ENCODE data around the gene CD151.

CD151 gene

DNA sequence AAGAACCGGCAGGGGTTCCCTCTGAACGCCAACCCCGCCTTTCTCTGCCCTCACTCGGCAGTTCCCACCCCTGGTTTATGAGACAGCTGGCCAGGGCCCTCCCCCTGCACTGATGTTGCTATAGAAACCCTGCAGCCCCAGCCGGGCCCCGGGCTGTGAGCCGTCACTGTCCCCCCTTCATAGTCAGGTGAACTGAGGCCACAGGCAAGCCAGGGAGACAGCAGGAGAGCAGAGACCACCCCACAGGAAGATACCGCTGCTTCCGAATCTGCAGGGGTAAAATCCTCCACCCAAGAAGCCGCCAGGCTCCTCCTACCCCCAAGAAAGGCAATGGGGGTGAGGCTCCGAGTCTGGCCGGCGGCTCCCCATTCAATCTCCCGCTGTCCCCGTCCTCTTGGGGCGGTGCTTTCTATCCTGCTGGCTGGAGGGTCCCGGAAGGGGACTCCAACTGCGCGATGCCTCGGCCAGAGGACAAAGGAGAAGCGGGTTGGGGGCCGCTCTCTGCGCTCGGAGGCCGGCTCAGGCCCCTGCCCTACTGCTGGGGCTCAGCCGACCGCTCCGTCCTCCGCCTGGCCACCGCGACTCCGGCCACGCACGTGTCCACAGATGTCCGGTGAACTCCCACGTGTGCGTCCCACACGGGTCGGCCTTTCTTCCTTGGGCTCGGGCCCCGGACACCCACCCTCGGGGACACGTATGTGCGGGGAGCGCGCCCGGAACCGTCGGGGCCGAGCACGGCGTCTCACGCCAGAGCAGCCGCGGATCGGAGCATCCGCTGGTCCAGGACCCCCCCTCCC is 35.3 kb upstream of the CD151 start:
- DNase-seq (ENCODE audit: low spot score) = peak; percentile 80

DNA sequence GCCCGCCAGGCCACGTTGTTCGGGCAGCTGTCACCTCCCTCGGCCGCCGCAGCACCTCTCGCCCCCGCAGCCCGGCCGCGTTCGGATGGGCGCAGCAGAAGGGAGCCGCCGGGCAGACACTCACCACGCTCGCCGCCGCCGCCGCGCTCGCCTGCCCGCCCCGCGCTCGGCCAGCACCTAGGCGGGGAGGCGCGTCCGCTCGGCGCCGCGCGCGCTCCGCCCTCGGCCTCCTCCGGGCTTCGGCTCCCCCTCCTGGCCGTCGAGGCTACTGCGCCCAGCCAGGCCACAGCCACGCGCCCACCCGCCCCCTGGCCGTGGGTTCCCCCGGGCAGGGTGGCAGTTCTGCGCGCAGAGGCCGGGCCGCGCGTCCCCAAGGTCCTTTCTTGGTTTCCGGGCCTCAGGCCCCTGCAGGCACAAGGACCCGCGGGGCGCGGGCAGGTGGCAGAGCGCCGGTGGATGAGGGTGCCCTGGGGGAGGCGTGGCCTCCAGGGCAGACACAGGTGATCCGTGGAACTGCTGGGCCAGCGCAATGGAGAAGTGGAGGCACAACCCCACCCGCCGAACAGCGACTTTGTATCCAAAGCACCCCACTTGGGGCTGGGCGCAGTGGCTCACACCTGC is 34.5 kb upstream of the CD151 start, which contains the start of gene SLC25A22:
SLC25A22 (minus strand) TSS at position 189 of the 621 bp plus-strand sequence. CDS start 3,275 bp downstream, outside the sequence.
- DNase-seq (ENCODE audit: low spot score) = peak; percentile 93

DNA sequence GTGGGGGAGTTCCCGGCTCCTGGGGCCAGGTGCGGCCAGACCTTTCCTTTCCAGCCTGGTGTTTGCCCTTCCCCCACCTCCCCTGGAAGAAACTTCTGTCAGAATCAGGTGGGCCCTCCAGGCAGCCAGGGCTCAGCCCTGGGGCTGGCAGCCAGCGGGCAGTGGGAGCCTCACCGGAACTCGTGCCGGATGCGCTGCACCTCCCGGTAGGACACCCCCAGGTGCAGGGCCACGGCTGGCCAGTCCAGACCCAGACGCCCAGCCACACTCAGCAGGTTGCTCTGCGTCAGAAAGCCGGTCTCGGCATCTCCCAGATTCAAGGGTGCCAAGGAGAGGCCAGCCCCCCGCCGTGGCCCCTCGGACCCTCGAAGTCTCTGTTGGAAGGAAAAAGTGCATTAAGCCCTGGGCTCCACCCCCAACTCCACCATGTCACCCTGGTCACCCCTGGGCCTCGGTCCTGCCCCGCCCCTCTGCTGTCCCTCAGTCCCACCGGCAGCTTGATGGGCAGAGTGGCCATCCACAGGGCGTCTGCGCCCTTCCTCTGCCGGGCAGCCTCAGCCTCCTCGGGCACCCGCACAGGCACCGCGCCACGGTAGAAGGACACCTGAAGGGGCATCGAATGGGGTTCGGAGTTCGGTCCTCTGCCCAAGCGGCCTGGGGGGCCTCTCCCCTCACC is 33.0 kb upstream of the CD151 start:
- no peak for DNase-seq (ENCODE audit: low spot score)

DNA sequence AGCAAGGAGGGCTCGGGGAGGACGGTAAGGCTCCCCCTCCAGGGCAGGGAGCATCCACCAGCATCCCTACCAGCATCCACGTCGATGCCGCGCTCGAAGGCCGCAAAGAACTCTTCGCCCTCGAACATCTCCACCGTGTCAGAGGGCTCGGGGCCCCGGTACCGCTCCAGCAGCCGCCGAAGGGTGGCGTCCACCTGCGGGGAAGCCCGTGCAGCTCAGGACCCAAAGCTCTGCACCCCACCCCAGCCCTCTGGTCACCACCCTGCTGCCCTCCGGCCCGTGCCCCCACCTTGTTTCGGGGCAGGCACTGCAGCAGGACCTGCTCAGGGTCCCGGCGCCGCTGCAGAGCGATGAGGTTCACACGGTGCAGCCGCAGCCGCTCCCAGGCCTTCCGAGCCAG is 32.3 kb upstream of the CD151 start:
- no peak for DNase-seq (ENCODE audit: low spot score)

DNA sequence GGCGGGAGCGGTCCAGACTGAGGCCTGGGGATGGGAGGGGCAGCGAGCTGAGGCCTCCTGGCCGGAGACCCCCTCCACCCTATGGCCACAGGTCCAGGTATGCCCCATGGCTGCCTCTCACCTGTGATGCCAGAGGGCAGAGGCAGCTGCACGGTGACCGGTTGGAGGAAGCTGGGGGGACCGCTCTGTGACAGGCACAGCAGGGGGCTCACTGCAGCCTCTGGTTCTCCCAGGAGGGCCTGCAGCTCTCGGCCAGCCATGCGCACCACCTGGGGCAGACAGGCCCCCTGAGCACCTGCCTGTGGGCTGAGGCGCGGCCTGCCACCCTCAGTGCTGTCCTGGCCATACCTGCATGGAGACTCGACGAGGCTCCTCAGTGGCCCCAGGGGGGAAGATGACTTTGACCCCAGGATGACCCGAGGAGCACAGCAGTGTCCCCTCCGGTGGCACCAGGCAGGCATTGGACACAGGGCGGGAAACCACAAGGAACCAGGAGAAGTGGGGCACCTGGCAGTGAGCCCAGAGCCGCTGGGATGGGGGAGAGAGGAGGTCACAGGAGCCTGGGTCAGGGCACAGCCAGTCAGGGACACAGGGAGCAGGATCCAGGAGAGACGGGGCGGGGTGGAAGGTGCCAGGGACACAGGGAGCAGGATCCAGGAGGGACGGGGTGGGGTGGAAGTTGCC is 31.5 kb upstream of the CD151 start:
- no peak for DNase-seq (ENCODE audit: low spot score)

DNA sequence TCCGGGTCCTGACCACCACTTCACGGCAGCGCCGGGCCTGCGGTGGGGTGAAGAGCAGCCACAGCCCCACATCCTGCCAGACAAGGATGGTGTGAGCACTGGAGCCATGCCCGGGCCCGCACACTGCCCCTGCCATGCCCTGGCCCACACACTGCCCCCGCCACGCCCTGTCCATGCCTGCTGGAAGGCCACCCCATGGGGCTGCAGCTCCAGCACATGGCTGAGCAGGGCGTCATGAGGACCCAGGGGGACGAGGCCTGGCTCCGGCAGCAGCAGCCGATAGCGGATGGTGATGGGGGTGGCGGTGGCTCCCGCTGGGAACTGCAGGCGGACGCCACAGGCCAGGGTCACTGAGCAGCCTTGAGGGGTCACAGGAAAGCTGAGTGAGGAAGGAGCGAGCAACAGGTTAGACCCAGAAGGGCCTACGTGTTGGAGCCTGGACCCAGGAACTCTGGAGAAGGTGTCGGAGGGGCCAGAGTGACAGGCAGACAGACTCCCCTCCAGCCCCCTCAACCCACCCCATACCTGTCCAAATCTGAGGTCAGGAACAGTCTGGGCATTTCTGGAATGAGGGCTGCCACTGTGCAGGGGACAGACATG is 30.6 kb upstream of the CD151 start:
- DNase-seq (ENCODE audit: low spot score) = no peak

DNA sequence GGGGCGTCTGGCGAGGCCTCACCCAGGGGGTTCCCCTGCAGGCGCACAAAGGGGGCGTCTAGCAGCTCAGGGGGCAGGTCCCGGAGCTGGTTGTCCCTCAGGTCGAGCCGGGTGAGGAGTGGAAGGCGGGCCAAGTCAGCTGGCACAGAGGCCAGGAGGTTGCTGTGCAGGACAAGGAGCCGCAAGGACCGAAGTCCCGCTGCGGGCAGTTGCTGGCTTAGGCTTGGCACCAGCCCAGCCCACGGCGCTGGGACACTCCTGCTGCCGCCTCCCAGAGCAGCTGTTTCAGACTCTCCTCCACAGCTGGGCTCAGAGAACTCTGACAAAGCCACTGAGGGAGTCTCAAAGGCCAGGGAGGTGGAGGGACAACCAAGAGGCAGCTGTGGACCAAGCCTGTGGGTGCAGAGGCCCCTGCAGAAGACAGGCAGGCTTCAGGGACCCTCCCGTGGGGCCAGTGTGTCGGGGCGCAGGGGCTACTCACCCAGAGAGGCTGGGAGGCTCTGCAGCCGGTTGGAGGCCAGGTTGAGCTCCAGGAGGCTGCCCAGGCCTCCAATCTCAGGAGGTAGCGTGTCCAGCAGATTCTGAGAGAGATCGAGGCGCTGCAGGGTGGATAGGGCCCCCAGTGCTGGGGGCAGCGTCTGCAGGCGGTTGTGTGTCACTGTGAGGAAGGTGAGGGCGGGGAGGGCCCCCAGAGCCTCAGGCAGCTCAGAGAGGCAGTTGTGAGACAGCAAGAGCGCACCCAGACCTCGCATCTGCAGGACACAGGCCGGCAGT is 29.9 kb upstream of the CD151 start:
- no peak for DNase-seq (ENCODE audit: low spot score)

DNA sequence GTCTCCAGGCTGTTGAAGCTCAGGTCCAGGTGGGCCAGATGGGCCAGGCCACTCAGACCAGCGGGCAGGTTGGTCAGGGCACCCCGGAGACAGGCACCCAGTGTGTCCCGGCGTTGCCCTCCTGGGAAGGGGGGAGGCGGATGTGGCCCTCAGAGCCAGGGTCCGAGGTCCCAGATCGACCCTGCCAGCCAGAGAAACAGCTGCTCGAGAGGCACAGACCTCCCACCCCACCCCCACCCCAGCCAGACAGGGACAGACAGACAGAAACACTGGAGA is 29.3 kb upstream of the CD151 start:
- no peak for DNase-seq (ENCODE audit: low spot score)

DNA sequence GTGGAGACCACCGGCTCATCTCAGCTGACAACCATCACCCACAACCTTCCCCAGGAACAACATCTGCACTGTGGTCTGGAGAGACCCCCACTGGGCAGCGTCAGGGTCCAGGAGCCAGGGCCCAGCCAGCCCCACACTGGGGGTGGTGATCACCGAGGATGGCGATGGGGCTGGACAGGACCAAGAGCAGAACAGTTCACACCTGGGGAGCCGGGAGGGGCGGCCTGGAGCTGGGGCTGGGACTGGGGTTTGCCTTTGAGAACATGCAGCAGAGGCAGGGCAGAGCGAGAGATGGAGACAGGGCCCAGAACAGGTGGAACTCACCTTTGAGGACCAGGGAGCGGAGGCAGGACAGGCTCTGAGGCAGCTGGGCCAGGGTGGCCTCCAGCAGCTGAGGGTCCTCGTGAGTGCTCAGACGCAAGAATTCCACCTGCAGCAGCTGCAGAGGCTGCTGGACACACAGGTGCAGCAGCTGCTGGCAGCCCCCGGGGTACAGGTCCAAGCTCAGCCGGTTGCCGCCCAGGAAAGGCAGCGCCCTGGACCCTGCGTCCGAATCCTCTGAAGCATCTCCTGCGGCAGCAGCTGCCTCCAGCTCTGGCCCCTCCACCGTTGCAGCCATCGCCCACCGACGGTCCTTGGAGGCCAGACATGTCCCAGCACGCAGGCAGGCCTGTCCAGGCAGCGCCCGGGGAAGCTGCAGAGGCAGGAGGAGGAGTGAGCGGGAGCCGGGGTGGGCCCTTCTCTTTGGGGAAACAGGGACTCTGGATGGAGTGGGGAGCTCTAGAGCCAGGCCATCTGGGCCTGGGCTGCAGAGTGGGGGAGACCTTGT is 28.8 kb upstream of the CD151 start:
- no peak for DNase-seq (ENCODE audit: low spot score)

DNA sequence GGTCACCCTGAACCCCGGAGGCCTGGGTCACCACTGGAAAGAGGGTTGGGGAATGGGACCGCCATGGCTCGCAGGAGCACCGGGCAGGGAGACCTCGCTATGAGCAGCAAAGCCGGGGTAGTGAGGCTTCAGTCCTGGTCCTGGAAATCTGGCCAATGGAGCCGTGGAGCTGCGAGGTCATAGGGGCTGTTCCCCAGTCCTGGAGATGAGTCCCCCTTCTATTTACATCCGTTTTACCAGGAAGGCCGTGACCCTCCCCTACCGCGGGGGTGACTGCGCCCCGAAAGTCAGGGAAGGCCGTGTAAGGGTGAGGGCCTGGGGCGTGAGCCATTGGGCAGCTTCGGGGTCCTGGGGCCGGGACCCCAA is 28.2 kb upstream of the CD151 start:
- DNase-seq (ENCODE audit: low spot score) = no peak

DNA sequence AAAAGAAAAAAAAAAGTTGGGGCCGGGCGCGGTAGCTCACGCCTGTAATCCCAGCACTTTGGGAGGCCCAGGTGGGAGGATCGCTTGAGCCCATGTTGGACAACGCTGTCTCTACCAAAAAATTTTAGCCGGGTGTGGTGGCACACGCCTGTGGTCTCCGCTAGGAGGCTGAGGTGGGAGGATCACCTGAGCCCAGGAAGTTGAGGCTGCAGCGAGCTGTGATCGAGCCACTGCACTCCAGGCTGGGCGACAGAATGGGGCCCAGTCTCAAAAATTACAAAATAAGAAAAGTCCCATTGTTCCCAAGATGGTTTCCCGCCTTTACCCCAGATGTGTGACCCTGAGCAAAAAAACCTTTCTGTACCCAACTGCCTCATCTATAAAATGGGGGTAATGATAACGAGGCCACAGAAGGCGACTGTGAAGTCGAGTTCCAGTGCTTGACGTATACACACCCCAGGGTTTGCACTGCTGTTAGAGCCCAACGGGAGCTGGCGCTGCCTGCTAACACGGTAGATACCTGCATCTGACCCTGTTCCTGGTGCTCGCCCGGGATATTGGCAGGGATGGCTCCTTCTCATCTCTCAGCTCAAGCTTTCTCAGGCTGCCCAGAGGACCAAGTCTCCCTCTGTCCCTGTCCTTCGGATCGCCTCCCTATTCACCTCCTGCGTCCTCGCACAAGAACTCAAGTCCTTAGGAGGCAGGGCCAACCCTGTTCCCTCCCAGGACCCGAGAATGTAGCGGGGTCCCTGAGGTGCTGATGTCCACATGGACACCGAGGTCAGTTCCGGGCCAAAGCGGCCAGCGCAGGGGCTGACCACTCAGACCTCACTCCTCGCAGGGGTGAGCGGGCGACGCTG is 24.1 kb upstream of the CD151 start:
- no peak for DNase-seq (ENCODE audit: low spot score)

DNA sequence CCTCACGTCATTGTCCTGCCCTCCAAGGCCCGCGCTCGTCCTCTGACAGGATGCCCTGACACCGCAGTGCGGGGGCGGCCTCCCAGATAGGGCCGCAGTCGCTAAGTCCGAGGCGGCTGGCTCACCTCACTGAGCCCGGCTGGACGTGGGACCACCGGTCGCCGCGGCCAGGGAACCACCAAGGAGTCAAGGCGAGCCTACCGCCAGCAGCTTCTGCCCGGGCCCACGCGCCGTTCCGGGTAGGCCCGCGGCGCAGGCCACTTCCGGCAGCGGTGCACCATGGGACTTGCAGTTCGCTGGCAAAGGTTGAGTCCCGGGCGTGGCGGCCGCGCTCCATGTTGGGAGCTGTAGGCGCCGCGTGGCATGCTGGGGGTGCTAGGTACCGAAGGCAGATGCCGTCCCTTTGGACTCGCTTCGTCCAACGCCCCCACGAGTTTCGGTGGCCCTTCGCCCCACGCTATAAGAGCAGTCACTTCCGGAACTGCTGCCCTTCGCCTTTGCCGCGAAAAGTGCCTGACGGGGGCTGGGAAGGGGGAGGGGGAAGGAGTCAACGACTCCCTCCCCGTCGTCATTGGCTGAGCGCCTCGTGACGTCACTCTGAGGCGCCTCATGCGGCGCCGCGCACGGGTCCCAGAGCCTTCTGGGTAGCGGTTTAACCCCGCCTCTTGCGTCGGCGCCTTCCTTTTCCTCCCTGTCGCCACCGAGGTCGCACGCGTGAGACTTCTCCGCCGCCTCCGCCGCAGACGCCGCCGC is 23.3 kb upstream of the CD151 start, which contains the start of gene RPLP2:
RPLP2 (plus strand) TSS at position 681 of the 753 bp plus-strand sequence. CDS start 268 bp downstream, outside the sequence.
- DNase-seq (ENCODE audit: low spot score) = peak; percentile 96

DNA sequence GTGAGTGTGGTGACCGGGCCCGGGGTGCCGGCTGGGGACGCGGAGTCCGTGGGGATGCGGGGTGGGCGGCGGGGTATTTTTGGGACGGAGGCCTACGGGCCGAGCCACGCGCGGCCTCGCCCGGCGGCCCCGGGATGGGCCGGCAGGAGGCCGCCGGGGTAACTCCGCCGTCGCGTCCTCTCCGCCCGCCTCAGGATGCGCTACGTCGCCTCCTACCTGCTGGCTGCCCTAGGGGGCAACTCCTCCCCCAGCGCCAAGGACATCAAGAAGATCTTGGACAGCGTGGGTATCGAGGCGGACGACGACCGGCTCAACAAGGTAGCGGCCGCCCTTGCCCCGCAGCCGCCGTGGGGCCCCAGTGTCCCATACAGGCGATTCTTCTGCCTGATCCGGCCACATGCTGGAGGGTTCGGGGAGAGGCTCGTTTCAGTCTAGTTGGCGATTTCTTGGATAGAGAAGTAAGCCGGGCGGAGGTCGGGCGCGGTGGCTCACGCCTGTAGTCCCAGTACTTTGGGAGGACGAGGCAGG is 22.6 kb upstream of the CD151 start:
- no peak for DNase-seq (ENCODE audit: low spot score)

DNA sequence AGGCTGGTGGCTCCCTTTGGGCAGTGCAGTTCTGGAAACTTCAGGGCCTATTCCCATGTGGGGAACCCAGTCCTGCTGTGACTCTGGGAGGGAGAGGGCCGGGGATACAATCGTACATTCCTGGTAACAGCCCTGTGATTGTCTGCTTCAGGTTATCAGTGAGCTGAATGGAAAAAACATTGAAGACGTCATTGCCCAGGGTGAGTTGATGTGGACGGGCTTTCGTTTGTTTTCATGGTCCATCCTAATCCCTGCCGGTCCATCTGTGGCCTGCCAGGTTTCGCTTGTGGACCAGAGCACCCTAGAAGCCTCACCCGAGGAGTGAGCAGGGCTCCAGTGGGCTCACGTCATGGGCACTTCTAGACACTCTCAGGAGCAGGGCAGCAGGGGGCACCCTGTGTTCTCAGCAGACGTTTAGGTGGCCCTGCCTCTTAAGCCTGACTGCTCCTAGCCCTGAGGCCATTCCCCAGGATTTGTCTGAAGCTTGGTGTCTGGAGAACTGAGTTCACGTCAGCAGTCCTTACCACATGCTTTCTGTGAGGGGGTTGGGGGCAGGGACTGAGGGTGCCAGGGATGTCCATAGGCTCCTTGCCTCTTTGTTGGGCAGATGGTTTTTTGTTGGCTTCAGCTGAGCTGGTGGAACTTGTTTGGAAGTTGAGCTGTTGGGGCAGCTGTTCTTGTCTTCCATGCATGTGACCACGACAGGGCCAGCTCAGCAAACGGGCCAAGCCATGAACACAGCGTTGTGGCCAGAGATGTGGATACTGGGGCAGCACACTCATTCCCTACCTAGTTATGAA is 21.1 kb upstream of the CD151 start:
- no peak for DNase-seq (ENCODE audit: low spot score)

DNA sequence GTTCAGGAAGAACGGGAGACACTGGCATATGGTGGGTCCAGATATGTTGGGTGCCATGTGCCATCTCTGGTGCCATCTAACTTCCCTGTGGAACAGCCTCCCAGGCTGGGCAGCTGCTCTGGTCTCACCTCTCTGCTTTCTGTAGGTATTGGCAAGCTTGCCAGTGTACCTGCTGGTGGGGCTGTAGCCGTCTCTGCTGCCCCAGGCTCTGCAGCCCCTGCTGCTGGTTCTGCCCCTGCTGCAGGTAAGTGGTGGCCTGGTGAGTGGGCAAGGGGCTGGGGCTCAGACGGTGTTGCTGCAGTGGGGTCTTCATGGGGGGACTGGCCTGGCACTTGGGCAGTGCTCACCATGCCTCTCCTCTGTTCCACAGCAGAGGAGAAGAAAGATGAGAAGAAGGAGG is 20.4 kb upstream of the CD151 start:
- no peak for DNase-seq (ENCODE audit: low spot score)

DNA sequence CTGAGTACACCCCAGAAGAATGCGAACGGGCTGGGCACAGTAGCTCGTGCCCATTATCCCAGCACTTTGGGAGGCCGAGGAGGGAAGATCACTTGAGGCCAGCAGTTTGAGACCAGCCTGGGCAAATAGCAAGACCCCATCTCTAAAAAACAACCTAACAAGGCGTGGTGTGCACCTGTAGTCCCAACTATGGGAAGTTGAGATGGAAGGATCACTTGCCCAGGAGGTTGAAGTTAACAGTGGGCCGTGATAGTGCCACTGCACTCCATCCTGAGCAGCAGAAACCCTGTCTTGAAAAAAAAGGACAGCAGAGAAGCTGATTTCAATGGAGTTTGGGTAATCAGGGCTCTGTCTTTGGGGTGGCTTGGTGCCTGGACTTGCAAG is 19.7 kb upstream of the CD151 start:
- no peak for DNase-seq (ENCODE audit: low spot score)

DNA sequence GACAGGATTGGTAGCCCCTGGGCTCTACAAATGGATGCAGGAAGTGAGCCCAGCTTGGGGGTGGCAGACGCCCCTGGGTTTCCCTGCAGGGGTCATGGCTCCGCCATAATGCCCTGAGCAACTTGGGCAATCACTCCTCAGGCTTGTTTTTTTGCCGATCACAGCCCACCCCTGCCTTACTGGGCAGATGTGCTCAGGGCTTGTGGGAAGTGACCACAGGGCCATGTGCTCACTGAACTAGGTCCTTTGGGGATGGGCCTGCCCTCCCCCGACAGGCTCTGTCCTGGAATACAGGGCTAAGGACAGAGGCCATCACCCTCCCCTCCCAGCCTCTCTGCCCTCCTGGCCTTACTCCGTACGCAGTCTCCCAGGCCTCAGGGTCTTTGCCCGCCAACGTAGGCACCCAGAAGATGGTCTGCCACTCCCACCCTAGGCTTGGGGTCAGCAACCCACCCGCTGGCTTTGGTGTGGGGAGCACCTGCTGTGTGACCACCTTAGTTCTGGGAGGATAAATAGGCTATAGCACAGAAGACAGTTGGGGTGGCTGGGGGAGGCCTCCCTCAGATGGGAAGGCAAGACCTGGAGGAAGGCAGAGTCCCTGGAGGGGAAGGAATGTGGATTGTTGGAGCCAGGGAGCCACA is 19.2 kb upstream of the CD151 start:
- no peak for DNase-seq (ENCODE audit: low spot score)
